GM23338 (cell line): ENCODE data around the gene CCDC134. TPM values are rescaled to one million over a fixed set of nuclear protein-coding genes. Genes with fewer than 3 reads are reported as not detected.

Experiments
- ATAC-seq: fragments of 200-7000 bp; cut with Tn5 transposase; 3 replicates; pipeline ENCODE4 v1.9.1; 2020
- DNase-seq: peaks from one replicate; pipeline ENCODE4 v3.0.0-alpha.2; 2015; ENCODE audit warnings: low spot score
- H2AFZ ChIP-seq: fragments of 200-600 bp; sonication (generic); 2 replicates; pipeline ENCODE4 v1.8.0; 2016; ENCODE audit warnings: antibody characterized with exemption, mild to moderate bottlenecking, moderate library complexity
- H3F3A ChIP-seq: fragments of 200-600 bp; sonication (generic); replicated peaks from 2 replicates; pipeline ENCODE4 v1.8.0; 2017; ENCODE audit warnings: antibody characterized with exemption, mixed run types, low read depth
- H3K27ac ChIP-seq: fragments of 200-600 bp; sonication (generic); 2 replicates; pipeline ENCODE4 v1.6.1; 2016; ENCODE audit warnings: low read depth
- H3K27me3 ChIP-seq: fragments of 200-600 bp; sonication (generic); 2 replicates; pipeline ENCODE4 v1.8.0; 2016; ENCODE audit warnings: mild to moderate bottlenecking, mixed run types, moderate library complexity; ENCODE audit not compliant: insufficient read depth
- H3K36me3 ChIP-seq: fragments of 200-600 bp; sonication (generic); 2 replicates; pipeline ENCODE4 v1.8.0; 2016; ENCODE audit warnings: mild to moderate bottlenecking; ENCODE audit not compliant: insufficient read depth
- H3K4me1 ChIP-seq: fragments of 200-600 bp; sonication (generic); 2 replicates; pipeline ENCODE4 v1.8.0; 2016; ENCODE audit warnings: mild to moderate bottlenecking, moderate library complexity; ENCODE audit not compliant: insufficient read depth
- H3K4me2 ChIP-seq: fragments of 200-600 bp; sonication (generic); 2 replicates; pipeline ENCODE4 v1.7.1; 2017; ENCODE audit warnings: mixed run types
- H3K4me3 ChIP-seq: fragments of 200-600 bp; sonication (generic); 2 replicates; pipeline ENCODE4 v1.6.1; 2016; ENCODE audit warnings: mixed run types
- H3K79me2 ChIP-seq: fragments of 200-600 bp; sonication (generic); replicated peaks from 2 replicates; pipeline ENCODE4 v1.8.0; 2017; ENCODE audit warnings: mild to moderate bottlenecking; ENCODE audit not compliant: insufficient read depth
- H3K9me2 ChIP-seq: fragments of 200-600 bp; sonication (generic); 2 replicates; pipeline ENCODE4 v1.8.0; 2017; ENCODE audit not compliant: insufficient read depth
- H4K20me1 ChIP-seq: fragments of 200-600 bp; sonication (generic); replicated peaks from 2 replicates; pipeline ENCODE4 v1.8.0; 2017; ENCODE audit warnings: mild to moderate bottlenecking; ENCODE audit not compliant: insufficient read depth
- H3K27ac Mint-ChIP-seq: 2 replicates; pipeline ENCODE4 v1.8.0; 2020; ENCODE audit warnings: inconsistent platforms, mild to moderate bottlenecking, moderate library complexity, mixed read lengths
- H3K27me3 Mint-ChIP-seq: 3 replicates; pipeline ENCODE4 v1.8.0; 2022; ENCODE audit warnings: low read depth, mild to moderate bottlenecking, moderate library complexity, mixed read lengths, inconsistent platforms; ENCODE audit not compliant: insufficient read depth, poor library complexity
- H3K36me3 Mint-ChIP-seq: 3 replicates; pipeline ENCODE4 v1.8.0; 2021; ENCODE audit warnings: low read depth, mild to moderate bottlenecking, inconsistent platforms, moderate library complexity, mixed read lengths
- H3K4me1 Mint-ChIP-seq: 3 replicates; pipeline ENCODE4 v1.8.0; 2020; ENCODE audit warnings: mild to moderate bottlenecking, inconsistent platforms, mixed read lengths
- H3K4me3 Mint-ChIP-seq: 3 replicates; pipeline ENCODE4 v1.8.0; 2021; ENCODE audit warnings: moderate library complexity, mild to moderate bottlenecking, inconsistent platforms, mixed read lengths
- H3K9me3 Mint-ChIP-seq: 3 replicates; pipeline ENCODE4 v1.8.0; 2020; ENCODE audit warnings: moderate library complexity, mild to moderate bottlenecking, inconsistent platforms, mixed read lengths
- EZH2 ChIP-seq: fragments of 200-600 bp; sonication (generic); IDR thresholded peaks from one replicate; pipeline ENCODE4 v1.8.0; 2017; ENCODE audit warnings: antibody characterized with exemption, mild to moderate bottlenecking, low read depth; ENCODE audit not compliant: unreplicated experiment
- EZH2phosphoT487 ChIP-seq: fragments of 200-600 bp; sonication (generic); IDR thresholded peaks from one replicate; pipeline ENCODE4 v1.8.1; 2018; ENCODE audit warnings: antibody characterized with exemption; ENCODE audit not compliant: unreplicated experiment
- JUNB ChIP-seq: IDR thresholded peaks from one replicate; pipeline ENCODE4 v1.6.1; 2016; ENCODE audit warnings: antibody characterized with exemption; ENCODE audit not compliant: unreplicated experiment
- NANOG ChIP-seq: IDR thresholded peaks from 2 replicates; pipeline ENCODE4 v1.6.1; 2016; ENCODE audit warnings: antibody characterized with exemption, borderline replicate concordance
- STAT1 ChIP-seq: IDR thresholded peaks from one replicate; pipeline ENCODE4 v1.6.1; 2016; ENCODE audit warnings: antibody characterized with exemption; ENCODE audit not compliant: unreplicated experiment
- ZNF331 ChIP-seq: fragments of 250-450 bp; sonication (Bioruptor Pico); IDR thresholded peaks from 2 replicates; pipeline ENCODE4 v1.5.0; 2020; ENCODE audit warnings: low read depth, mild to moderate bottlenecking, moderate library complexity
- polyA plus RNA-seq: library from polyadenylated mRNA; unstranded; fragments of >200 nt; fragmentation: Nextera tagmentation; extraction: Ambion mirVana; gene quantifications from 2 replicates; pipeline ENCODE4 v1.2.1, GENCODE V29; 2016
- total RNA-seq: library from RNA; depleted of rRNA; stranded (reverse); fragments of >200 nt; shearing (Covaris generic); gene quantifications from 2 replicates; pipeline ENCODE4 v1.2.3, GENCODE V29; 2014
- TF ChIP-seq, protein P1 (sequence below): fragments of 250-450 bp; sonication (Bioruptor Pico); IDR thresholded peaks from 2 replicates; pipeline ENCODE4 v1.5.0; 2020; ENCODE audit warnings: mild to moderate bottlenecking, moderate library complexity
- TF ChIP-seq, protein P2 (sequence below): IDR thresholded peaks from 2 replicates; pipeline ENCODE4 v1.6.1; 2016; ENCODE audit warnings: antibody characterized with exemption
- TF ChIP-seq, protein P3 (sequence below), 2 experiments: fragments of 200-600 bp in 1 of 2; sonication (generic) in 1 of 2; conservative IDR thresholded peaks; 2 replicates each; pipeline versions ENCODE4 v1.5.1 to v1.6.1; 2016 to 2017; ENCODE audit warnings: antibody characterized with exemption in 2 of 2, low read depth in 2 of 2, mild to moderate bottlenecking in 2 of 2, moderate library complexity in 1 of 2

Gene CCDC134
- total and polyA plus RNA-seq, 2 experiments from 2014 or later, result 2.7 to 24.5 TPM

DNA sequence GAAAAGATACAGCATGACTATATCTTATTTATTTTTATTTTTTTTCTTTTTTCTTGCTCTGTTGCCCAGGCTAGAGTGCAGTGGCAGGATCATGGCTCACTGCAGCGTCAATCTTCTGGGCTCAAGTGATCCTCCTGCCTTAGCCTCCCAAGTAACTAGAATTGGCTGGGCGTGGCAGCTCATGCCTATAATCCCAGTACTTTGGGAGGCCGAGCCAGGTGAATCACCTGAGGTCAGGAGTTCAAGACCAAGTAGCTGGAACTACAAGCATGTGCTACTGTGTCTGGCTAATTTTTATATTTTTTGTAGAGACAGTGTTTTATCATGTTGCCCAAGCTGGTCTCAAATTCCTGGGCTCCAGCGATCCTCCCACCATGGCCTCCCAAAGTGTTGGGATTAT is 28.3 kb upstream of the CCDC134 start (continued):
- TF ChIP-seq, protein P1, sequence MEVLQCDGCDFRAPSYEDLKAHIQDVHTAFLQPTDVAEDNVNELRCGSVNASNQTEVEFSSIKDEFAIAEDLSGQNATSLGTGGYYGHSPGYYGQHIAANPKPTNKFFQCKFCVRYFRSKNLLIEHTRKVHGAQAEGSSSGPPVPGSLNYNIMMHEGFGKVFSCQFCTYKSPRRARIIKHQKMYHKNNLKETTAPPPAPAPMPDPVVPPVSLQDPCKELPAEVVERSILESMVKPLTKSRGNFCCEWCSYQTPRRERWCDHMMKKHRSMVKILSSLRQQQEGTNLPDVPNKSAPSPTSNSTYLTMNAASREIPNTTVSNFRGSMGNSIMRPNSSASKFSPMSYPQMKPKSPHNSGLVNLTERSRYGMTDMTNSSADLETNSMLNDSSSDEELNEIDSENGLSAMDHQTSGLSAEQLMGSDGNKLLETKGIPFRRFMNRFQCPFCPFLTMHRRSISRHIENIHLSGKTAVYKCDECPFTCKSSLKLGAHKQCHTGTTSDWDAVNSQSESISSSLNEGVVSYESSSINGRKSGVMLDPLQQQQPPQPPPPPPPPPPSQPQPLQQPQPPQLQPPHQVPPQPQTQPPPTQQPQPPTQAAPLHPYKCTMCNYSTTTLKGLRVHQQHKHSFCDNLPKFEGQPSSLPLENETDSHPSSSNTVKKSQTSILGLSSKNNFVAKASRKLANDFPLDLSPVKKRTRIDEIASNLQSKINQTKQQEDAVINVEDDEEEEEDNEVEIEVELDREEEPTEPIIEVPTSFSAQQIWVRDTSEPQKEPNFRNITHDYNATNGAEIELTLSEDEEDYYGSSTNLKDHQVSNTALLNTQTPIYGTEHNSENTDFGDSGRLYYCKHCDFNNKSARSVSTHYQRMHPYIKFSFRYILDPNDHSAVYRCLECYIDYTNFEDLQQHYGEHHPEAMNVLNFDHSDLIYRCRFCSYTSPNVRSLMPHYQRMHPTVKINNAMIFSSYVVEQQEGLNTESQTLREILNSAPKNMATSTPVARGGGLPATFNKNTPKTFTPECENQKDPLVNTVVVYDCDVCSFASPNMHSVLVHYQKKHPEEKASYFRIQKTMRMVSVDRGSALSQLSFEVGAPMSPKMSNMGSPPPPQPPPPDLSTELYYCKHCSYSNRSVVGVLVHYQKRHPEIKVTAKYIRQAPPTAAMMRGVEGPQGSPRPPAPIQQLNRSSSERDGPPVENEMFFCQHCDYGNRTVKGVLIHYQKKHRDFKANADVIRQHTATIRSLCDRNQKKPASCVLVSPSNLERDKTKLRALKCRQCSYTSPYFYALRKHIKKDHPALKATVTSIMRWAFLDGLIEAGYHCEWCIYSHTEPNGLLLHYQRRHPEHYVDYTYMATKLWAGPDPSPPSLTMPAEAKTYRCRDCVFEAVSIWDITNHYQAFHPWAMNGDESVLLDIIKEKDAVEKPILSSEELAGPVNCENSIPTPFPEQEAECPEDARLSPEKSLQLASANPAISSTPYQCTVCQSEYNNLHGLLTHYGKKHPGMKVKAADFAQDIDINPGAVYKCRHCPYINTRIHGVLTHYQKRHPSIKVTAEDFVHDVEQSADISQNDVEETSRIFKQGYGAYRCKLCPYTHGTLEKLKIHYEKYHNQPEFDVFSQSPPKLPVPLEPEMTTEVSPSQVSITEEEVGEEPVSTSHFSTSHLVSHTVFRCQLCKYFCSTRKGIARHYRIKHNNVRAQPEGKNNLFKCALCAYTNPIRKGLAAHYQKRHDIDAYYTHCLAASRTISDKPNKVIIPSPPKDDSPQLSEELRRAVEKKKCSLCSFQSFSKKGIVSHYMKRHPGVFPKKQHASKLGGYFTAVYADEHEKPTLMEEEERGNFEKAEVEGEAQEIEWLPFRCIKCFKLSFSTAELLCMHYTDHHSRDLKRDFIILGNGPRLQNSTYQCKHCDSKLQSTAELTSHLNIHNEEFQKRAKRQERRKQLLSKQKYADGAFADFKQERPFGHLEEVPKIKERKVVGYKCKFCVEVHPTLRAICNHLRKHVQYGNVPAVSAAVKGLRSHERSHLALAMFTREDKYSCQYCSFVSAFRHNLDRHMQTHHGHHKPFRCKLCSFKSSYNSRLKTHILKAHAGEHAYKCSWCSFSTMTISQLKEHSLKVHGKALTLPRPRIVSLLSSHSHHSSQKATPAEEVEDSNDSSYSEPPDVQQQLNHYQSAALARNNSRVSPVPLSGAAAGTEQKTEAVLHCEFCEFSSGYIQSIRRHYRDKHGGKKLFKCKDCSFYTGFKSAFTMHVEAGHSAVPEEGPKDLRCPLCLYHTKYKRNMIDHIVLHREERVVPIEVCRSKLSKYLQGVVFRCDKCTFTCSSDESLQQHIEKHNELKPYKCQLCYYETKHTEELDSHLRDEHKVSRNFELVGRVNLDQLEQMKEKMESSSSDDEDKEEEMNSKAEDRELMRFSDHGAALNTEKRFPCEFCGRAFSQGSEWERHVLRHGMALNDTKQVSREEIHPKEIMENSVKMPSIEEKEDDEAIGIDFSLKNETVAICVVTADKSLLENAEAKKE (CRISPR knock-in tag), result no peak

DNA sequence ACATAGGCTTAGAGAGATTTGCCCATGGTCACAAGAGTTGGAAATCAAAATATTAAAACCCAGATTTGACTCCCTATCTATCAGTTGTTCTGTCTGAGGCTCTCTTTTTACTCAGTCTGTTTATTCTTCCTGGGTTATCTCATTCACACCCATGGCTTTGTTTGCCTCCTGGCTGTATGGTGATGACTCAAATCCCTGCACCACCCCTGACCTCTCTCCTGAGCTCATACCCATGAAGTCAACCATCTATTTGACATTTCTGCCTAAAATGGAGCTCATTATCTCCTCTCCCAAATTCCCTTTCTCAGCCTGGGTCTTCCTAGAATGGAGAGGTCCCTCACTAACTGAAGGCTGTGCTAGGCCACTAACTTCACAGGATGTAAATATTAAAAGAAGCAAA is 27.8 kb upstream of the CCDC134 start:
- Histone ChIP-seq H3K27me3 (no peaks in the 10 kb centered on the region), H3K79me2 (no peaks in the 10 kb centered on the region), H3K9me2 (no peaks in the 10 kb centered on the region), H4K20me1 (no peaks in the 10 kb centered on the region), H3K4me2 (no peak overlapping the region), H3K4me1 (no peaks in the 10 kb centered on the region; the same call in 1 of the 2 replicates), H3F3A (no peaks in the 10 kb centered on the region), H2AFZ (no peak overlapping the region), H3K36me3 (no peaks in the 10 kb centered on the region), H3K4me3 (no peak overlapping the region), H3K27ac (no peak overlapping the region)
- H3K4me1 Mint-ChIP-seq, result no peaks in the 10 kb centered on the region; the same call in 2 of the 3 replicates
- H3K27me3 Mint-ChIP-seq, result peaks cover 5% of the 10 kb centered on the region
- ATAC-seq (no peak), DNase-seq (no peak)
- no peak for TF ChIP-seq NANOG
- no peak for TF ChIP-seq ZNF331
- no peak for TF ChIP-seq EZH2
- no peak for TF ChIP-seq EZH2phosphoT487
- TF ChIP-seq, protein P2, sequence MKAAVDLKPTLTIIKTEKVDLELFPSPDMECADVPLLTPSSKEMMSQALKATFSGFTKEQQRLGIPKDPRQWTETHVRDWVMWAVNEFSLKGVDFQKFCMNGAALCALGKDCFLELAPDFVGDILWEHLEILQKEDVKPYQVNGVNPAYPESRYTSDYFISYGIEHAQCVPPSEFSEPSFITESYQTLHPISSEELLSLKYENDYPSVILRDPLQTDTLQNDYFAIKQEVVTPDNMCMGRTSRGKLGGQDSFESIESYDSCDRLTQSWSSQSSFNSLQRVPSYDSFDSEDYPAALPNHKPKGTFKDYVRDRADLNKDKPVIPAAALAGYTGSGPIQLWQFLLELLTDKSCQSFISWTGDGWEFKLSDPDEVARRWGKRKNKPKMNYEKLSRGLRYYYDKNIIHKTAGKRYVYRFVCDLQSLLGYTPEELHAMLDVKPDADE, result no peak
- TF ChIP-seq STAT1, result no peak
- TF ChIP-seq JUNB, result no peak
- TF ChIP-seq, protein P3, sequence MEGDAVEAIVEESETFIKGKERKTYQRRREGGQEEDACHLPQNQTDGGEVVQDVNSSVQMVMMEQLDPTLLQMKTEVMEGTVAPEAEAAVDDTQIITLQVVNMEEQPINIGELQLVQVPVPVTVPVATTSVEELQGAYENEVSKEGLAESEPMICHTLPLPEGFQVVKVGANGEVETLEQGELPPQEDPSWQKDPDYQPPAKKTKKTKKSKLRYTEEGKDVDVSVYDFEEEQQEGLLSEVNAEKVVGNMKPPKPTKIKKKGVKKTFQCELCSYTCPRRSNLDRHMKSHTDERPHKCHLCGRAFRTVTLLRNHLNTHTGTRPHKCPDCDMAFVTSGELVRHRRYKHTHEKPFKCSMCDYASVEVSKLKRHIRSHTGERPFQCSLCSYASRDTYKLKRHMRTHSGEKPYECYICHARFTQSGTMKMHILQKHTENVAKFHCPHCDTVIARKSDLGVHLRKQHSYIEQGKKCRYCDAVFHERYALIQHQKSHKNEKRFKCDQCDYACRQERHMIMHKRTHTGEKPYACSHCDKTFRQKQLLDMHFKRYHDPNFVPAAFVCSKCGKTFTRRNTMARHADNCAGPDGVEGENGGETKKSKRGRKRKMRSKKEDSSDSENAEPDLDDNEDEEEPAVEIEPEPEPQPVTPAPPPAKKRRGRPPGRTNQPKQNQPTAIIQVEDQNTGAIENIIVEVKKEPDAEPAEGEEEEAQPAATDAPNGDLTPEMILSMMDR (conservative IDR thresholded peaks at IDR 0.05; ENCODE audit: low read depth in 2 of 2), result no peak
- H3K9me3 Mint-ChIP-seq, result no peaks in the 10 kb centered on the region
- H3K4me3 Mint-ChIP-seq, result no peak overlapping the region
- no peak overlapping the region for H3K27ac Mint-ChIP-seq
- no peaks in the 10 kb centered on the region for H3K36me3 Mint-ChIP-seq
